ENCODE results near the gene THSD7B. TPM values are rescaled to one million over a fixed set of nuclear protein-coding genes. Genes with fewer than 3 reads are reported as not detected.
"Not testable (repeated sequence)": the region's sequence is repeated elsewhere in the genome, so short reads cannot be mapped to it uniquely, and the experiment has no call there.

THSD7B gene
- total and polyA plus RNA-seq, 7 donors, result 0.03 to 0.67 (median 0.13) TPM; not detected in 1

DNA sequence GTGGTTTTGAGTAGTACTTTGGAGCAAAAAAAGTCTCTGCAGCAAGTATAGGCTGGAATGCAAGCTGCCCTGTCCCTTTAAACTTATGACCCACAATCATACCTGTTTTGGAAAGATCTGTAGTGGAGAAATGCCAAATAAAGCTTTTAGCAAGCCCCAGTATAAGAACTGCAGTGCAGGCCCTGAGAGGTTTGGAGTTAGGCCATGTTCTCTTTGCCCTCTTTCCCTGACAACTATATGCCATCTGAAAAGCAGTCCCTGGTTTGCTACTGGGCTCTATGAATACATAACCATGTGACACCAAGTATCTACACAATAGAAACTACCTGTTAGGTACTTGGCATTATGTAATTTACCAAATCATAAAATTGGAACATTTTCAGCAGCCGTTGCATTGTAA, 931.6 kb downstream of the THSD7B start:
- no peak overlapping the region for H3K4me3 ChIP-seq
- no peaks in the 10 kb centered on the region for H3K36me3 ChIP-seq (ENCODE audit: insufficient read depth in 1 of 2, low read depth in 1 of 2)
- TF ChIP-seq, protein P1, sequence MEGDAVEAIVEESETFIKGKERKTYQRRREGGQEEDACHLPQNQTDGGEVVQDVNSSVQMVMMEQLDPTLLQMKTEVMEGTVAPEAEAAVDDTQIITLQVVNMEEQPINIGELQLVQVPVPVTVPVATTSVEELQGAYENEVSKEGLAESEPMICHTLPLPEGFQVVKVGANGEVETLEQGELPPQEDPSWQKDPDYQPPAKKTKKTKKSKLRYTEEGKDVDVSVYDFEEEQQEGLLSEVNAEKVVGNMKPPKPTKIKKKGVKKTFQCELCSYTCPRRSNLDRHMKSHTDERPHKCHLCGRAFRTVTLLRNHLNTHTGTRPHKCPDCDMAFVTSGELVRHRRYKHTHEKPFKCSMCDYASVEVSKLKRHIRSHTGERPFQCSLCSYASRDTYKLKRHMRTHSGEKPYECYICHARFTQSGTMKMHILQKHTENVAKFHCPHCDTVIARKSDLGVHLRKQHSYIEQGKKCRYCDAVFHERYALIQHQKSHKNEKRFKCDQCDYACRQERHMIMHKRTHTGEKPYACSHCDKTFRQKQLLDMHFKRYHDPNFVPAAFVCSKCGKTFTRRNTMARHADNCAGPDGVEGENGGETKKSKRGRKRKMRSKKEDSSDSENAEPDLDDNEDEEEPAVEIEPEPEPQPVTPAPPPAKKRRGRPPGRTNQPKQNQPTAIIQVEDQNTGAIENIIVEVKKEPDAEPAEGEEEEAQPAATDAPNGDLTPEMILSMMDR (IDR thresholded peaks at IDR 0.05), result no peak
- H3K4me1 ChIP-seq, result no peaks in the 10 kb centered on the region
- no peaks in the 10 kb centered on the region for H3K27me3 ChIP-seq (ENCODE audit: insufficient read depth in 3 of 3, low read length in 2 of 3)
- no peak overlapping the region for H3K27ac ChIP-seq
- 73 to 84% (median 78%) methylated on average over 1 of the region's 1 CpG for WGBS, 3 donors
- intact Hi-C loops (cut with DNase I), result no loop called here
- H3K9me3 ChIP-seq, result peaks cover 4% of the 10 kb centered on the region
- ATAC-seq (no peak), DNase-seq (no peak)

DNA sequence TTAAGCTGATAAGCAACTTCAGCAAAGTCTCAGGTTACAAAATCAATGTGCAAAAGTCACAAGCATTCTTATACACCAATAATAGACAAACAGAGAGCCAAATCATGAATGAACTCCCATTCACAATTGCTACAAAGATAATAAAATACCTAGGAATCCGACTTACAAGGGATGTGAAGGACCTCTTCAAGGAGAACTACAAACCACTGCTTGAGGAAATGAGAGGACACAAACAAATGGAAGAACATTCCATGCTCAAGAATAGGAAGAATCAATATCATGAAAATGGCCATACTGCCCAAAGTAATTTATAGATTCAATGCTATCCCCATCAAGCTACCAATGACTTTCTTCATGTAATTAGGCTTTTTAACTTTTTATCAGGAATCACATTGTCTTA, 934.9 kb downstream of the THSD7B start:
- ATAC-seq; H3K27ac ChIP-seq; intact Hi-C loops (cut with DNase I): not testable (repeated sequence)

DNA sequence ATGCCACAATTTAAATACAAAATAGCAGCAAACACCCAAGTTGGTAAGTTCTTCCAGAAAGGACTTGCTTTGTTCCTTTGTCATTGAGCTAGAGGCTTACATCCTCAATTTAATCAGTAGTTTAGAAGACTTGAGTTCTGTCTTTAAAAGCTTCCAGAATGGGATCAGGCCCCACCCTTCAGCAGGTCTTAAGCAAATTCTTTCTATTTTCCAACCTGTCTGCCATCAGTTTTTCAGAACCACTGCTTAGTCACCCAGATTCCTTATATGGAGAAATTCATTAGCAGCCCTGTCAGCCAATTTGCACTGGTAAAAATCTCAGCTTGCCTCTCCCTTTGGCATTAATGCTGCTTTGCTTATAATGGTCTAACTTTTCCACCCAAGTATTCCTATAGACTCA, 935.3 kb downstream of the THSD7B start:
- DNase-seq (no peak), ATAC-seq (no peak)
- intact Hi-C loops (cut with DNase I), result no loop called here
- H3K9me3 ChIP-seq, result peaks cover 17% of the 10 kb centered on the region
- TF ChIP-seq, protein P1 (IDR thresholded peaks at IDR 0.05), result no peak
- no peaks in the 10 kb centered on the region for H3K4me1 ChIP-seq
- H3K27ac ChIP-seq, result no peak overlapping the region
- no peaks in the 10 kb centered on the region for H3K36me3 ChIP-seq (ENCODE audit: insufficient read depth in 1 of 2, low read depth in 1 of 2)
- no peaks in the 10 kb centered on the region for H3K27me3 ChIP-seq (ENCODE audit: insufficient read depth in 3 of 3, low read length in 2 of 3)
- H3K4me3 ChIP-seq, result no peak overlapping the region

More for the DNA sequence above, 934.9 kb downstream of the THSD7B start:
- not testable (repeated sequence) for DNase-seq; H3K36me3 ChIP-seq (ENCODE audit: insufficient read depth in 1 of 2, low read depth in 1 of 2); H3K27me3 ChIP-seq (ENCODE audit: insufficient read depth in 3 of 3, low read length in 2 of 3); H3K4me1 ChIP-seq; H3K4me3 ChIP-seq
- 54 to 73% (median 61%) methylated on average over 1 of the region's 1 CpG for WGBS, 3 donors
- H3K9me3 ChIP-seq, result peaks cover 17% of the 10 kb centered on the region

DNA sequence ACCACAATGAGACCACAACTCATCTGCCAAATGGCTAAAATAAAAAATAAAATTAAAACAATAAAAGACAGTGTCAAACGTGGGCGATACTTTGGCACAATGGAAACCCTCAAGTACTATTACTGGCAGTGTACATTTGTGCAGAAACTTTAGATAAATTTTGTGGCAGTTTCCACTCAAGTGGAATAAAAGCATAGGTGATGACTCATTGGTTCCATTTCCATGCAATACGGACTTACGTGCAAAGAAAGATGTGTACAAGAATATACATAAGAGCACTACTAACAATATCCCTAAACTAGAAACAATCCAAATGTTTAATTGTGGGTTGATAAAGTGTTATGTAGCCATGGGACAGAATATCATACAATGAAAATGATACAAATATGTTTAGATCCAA, 940.0 kb downstream of the THSD7B start:
- intact Hi-C loops (cut with DNase I), result no loop called here
- Histone ChIP-seq H3K4me3 (no peak overlapping the region), H3K27ac (no peak overlapping the region), H3K9me3 (peaks cover 17% of the 10 kb centered on the region), H3K4me1 (no peaks in the 10 kb centered on the region), H3K36me3 (ENCODE audit: insufficient read depth in 1 of 2, low read depth in 1 of 2) (no peaks in the 10 kb centered on the region), H3K27me3 (ENCODE audit: insufficient read depth in 3 of 3, low read length in 2 of 3) (no peaks in the 10 kb centered on the region)
- TF ChIP-seq, protein P1 (IDR thresholded peaks at IDR 0.05), result no peak
- no peak for ATAC-seq
- DNase-seq, result no peak
- 87 to 94% (median 92%) methylated on average over 4 of the region's 4 CpGs for WGBS, 3 donors

DNA sequence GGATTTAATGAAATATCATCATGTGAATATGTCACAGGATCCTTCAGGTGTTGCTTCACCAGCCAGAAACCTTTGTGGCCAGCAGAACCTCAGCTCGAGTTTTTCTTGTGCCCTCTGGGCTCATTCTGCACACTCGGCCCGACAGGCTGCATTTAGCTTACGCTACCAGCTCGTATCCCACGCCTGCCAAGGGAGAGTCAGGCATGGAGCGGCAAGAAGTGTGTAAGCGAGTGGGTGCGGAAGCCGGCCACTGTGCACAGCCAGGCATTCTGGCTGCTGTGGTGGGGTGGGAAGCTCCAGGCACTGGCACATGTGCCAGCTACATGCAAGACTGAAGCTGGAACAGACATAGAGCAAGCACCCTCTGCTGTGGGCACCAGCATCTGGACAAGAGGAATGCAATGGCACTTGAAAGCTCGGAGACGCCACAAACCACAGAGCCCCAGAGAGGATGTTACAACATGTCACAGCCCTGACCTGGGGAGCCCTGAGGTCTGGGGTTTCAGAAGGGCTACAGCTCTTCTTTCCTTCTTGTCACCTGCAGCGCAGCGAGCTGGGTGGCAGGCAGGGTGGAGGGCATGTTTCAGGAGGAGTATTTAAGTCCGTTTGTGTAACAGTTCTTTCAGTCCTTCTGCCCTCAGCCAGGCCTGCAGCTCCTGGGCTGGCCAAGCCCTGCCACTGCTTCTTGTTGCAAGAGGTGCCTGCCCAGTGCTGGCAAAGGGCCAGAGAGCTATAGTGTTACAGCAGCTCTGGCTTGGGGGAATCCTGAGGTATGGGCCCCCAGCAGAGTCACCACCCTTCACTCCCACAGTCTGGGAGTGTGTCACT, 941.7 kb downstream of the THSD7B start:
- intact Hi-C loops (cut with DNase I), result no loop called here
- no peaks in the 10 kb centered on the region for H3K36me3 ChIP-seq (ENCODE audit: insufficient read depth in 1 of 2, low read depth in 1 of 2)
- no peak overlapping the region for H3K4me3 ChIP-seq
- H3K27me3 ChIP-seq (ENCODE audit: insufficient read depth in 3 of 3, low read length in 2 of 3), result no peaks in the 10 kb centered on the region
- H3K27ac ChIP-seq, result no peak overlapping the region
- no peaks in the 10 kb centered on the region for H3K4me1 ChIP-seq
- peak in 1 of 2 donors; percentile 23 for DNase-seq
- 71 to 80% (median 73%) methylated on average over 15 of the region's 15 CpGs for WGBS, 3 donors
- ATAC-seq, result no peak
- TF ChIP-seq, protein P1 (IDR thresholded peaks at IDR 0.05), result no peak
- peaks cover 20% of the 10 kb centered on the region for H3K9me3 ChIP-seq
